Sigmoid colon (tissue), 7 donors: Measurements from ENCODE around the gene VMAC. TPM values are rescaled to one million over a fixed set of nuclear protein-coding genes. Genes with fewer than 3 reads are reported as not detected.

Experiments used
- DNase-seq: peaks from one replicate; pipeline ENCODE4 v3.0.0-alpha.2; 2019
- H3K27ac ChIP-seq, 4 donors: fragments of 200-600 bp; sonication (generic); one replicate each; pipeline ENCODE4 v1.5.1; 2016 to 2019; ENCODE audit warnings: mild to moderate bottlenecking in 1 of 4
- H3K27me3 ChIP-seq, 3 donors: fragments of 200-600 bp; sonication (generic); one replicate each; pipeline ENCODE4 v1.5.1; 2019; ENCODE audit warnings: mild to moderate bottlenecking in 1 of 3
- H3K36me3 ChIP-seq, 4 donors: fragments of 200-600 bp; sonication (generic); one replicate each; pipeline ENCODE4 v1.5.1; 2016 to 2019
- H3K4me1 ChIP-seq, 4 donors: fragments of 200-600 bp; sonication (generic); one replicate each; pipeline ENCODE4 v1.5.1; 2017 to 2019
- H3K4me3 ChIP-seq, 4 donors: fragments of 200-600 bp; sonication (generic); one replicate each; pipeline ENCODE4 v1.5.1; 2017 to 2019; ENCODE audit warnings: mild to moderate bottlenecking in 2 of 4, moderate library complexity in 1 of 4
- H3K9me3 ChIP-seq, 4 donors: fragments of 200-600 bp in 3 of 4; sonication (generic) in 3 of 4; one replicate each; pipeline versions ENCODE4 v1.5.1 to v1.6.1; 2013 to 2019
- CTCF ChIP-seq, 4 experiments: fragments of 450-650 bp in 3 of 4; fragments of 200-600 bp in 1 of 4; IDR thresholded peaks; one replicate each; pipeline ENCODE4 v1.5.1; 2016 to 2019; ENCODE audit warnings: antibody characterized with exemption in 4 of 4, mild to moderate bottlenecking in 3 of 4, moderate library complexity in 2 of 4
- EP300 ChIP-seq, 4 donors: sonication (generic); formaldehyde crosslinking; IDR thresholded peaks; one replicate each; pipeline ENCODE4 v1.6.1; 2017; ENCODE audit warnings: antibody characterized with exemption in 4 of 4
- POLR2A ChIP-seq, 2 donors: fragments of 450-650 bp; IDR thresholded peaks; one replicate each; pipeline ENCODE4 v1.6.1; 2016; ENCODE audit warnings: antibody characterized with exemption in 2 of 2, mild to moderate bottlenecking in 2 of 2, moderate library complexity in 2 of 2
- POLR2AphosphoS5 ChIP-seq, 4 donors: sonication (generic); formaldehyde crosslinking; IDR thresholded peaks; one replicate each; pipeline ENCODE4 v1.6.1; 2017; ENCODE audit warnings: antibody characterized with exemption in 4 of 4
- WGBS, 2 donors: extraction: QIAGEN DNeasy Blood & Tissue Kit; methylation state at CpG; one replicate each; pipeline ENCODE4 v1.1.7; 2013; 5-methylcytosine and 5-hydroxymethylcytosine counted together
- intact Hi-C: fragments of 100-400 bp; cut with DNase I; formaldehyde crosslinking; loops from one replicate; pipeline ENCODE4 v1.15.1; 2023
- polyA plus RNA-seq, 3 donors: library from polyadenylated mRNA; stranded (reverse); fragments of 200-250 nt; gene quantifications; one replicate each; pipeline ENCODE4 v1.2.3, GENCODE V29; 2013
- total RNA-seq, 4 donors: library from RNA; depleted of rRNA; stranded (reverse); fragments of >200 nt; gene quantifications; one replicate each; pipeline ENCODE4 v1.1.0, GENCODE V29; 2016
- donor health status: healthy with polysubstance abuse.
- donor health status: Bipolar disorder and iron deficiency.
- donor health status: healthy.

The VMAC gene
- total and polyA plus RNA-seq, 7 donors = 1.6 to 14.4 (median 6.4) TPM

GRCh38 chr19:5917431-5918107, 12.9 kb downstream of the VMAC start:
- intact Hi-C loops = no loop called here
- peaks cover 3 to 23% (median 20%) of the 10 kb centered on the region in 4 donors for H3K4me1 ChIP-seq
- no peaks in the 10 kb centered on the region for H3K9me3 ChIP-seq
- H3K27ac ChIP-seq = no peak overlapping the region
- peaks cover 40 to 80% (median 58%) of the 10 kb centered on the region in 4 donors for H3K36me3 ChIP-seq
- WGBS, 2 donors = 94 to 95% methylated on average over 36 of the region's 36 CpGs
- DNase-seq = no peak
- no peak overlapping the region for H3K4me3 ChIP-seq
- H3K27me3 ChIP-seq = no peaks in the 10 kb centered on the region
- TF ChIP-seq CTCF (IDR thresholded peaks at IDR 0.05) (no peak), EP300 (IDR thresholded peaks at IDR 0.05) (no peak), POLR2AphosphoS5 (IDR thresholded peaks at IDR 0.05) (no peak), POLR2A (IDR thresholded peaks at IDR 0.05) (no peak)

DNA sequence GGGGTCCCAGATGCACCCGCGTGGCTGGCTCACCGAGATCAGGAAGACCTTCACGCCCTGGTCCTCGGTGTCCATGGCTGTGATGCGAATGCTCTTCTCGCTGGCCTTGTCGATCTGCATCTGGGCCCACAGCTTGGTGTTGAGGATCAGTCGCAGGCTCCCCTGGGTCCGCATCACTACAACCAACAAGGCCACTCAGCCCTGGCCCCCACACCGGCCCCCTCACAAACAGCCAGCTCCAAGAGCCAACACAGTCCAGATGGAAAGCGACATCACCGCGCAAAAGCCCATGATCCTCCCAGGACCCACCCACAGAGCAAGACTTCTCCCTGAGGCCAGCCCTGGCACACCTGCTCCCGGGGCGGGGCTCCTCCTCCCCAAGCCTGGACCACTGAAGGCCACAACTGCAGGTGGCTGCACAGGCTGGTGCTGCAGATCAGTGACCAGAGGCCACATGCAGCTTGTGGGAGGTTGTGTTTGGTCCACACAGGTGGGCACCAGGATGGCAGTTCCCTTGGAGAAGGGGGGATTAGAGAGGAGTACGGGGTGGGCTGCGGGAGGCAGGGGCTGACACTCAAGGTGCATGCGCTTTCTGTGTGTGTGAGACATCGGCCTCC, 13.9 kb downstream of the VMAC start:
- intact Hi-C loops = no loop called here
- no peak overlapping the region for H3K27ac ChIP-seq
- H3K27me3 ChIP-seq = no peaks in the 10 kb centered on the region
- peaks cover 49 to 90% (median 68%) of the 10 kb centered on the region in 4 donors for H3K36me3 ChIP-seq
- no peaks in the 10 kb centered on the region for H3K9me3 ChIP-seq
- peak; percentile 68 for DNase-seq
- no peak overlapping the region for H3K4me3 ChIP-seq
- TF ChIP-seq POLR2AphosphoS5 (IDR thresholded peaks at IDR 0.05) (no peak), CTCF (IDR thresholded peaks at IDR 0.05) (no peak), EP300 (IDR thresholded peaks at IDR 0.05) (no peak), POLR2A (IDR thresholded peaks at IDR 0.05) (no peak)
- peaks cover 3 to 22% (median 20%) of the 10 kb centered on the region in 4 donors for H3K4me1 ChIP-seq
- WGBS, 2 donors = 96 to 97% methylated on average over 20 of the region's 20 CpGs

- Histone ChIP-seq H3K27ac (peak overlapping the region in 2 of 4 donors; percentile 10 to 61), H3K4me3 (no peak overlapping the region), H3K4me1 (peaks cover 3 to 22% (median 16%) of the 10 kb centered on the region in 4 donors), H3K27me3 (no peaks in the 10 kb centered on the region), H3K36me3 (peaks cover 64 to 95% (median 74%) of the 10 kb centered on the region in 4 donors), H3K9me3 (no peaks in the 10 kb centered on the region)
- 92 to 94% methylated on average over 21 of the region's 21 CpGs for WGBS, 2 donors
- intact Hi-C loops = no loop called here
- TF ChIP-seq POLR2AphosphoS5 (IDR thresholded peaks at IDR 0.05) (peak in 1 of 4 donors; percentile 14), CTCF (IDR thresholded peaks at IDR 0.05) (no peak), EP300 (IDR thresholded peaks at IDR 0.05) (no peak), POLR2A (IDR thresholded peaks at IDR 0.05) (no peak)
- DNase-seq = no peak
Measured at GRCh38 chr19:5921516-5922160, 17.0 kb downstream of the VMAC start.

DNA sequence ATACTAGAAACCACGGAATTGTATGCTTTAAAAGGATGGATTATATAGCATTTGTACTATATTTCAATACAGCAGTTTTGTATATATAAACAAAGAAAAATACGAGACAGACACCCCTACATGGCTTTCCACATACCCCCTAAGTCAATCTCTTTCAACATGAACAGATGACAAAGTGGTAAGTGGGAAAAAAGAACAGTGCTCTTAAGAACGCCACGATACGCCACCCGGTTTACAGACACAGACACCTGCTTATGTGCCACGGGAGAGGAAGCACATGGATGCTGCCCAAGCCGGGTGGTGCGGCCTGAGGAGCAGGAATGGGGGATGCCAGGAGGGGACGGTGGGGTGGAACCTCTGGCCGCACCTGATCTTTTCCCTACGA, 17.5 kb downstream of the VMAC start:
- no peaks in the 10 kb centered on the region for H3K27me3 ChIP-seq
- peaks cover 60 to 94% (median 70%) of the 10 kb centered on the region in 4 donors for H3K36me3 ChIP-seq
- peak overlapping the region in 1 of 4 donors; percentile 61 for H3K27ac ChIP-seq
- no peak for TF ChIP-seq EP300 (IDR thresholded peaks at IDR 0.05)
- TF ChIP-seq POLR2A (IDR thresholded peaks at IDR 0.05) = no peak
- TF ChIP-seq CTCF (IDR thresholded peaks at IDR 0.05) = no peak
- no peak for TF ChIP-seq POLR2AphosphoS5 (IDR thresholded peaks at IDR 0.05)
- H3K4me3 ChIP-seq = no peak overlapping the region
- H3K9me3 ChIP-seq = no peaks in the 10 kb centered on the region
- DNase-seq = no peak
- WGBS, 2 donors = 93% methylated on average over 12 of the region's 12 CpGs
- intact Hi-C loops = no loop called here
- peaks cover 3 to 27% (median 21%) of the 10 kb centered on the region in 4 donors for H3K4me1 ChIP-seq
